Head of caudate nucleus (tissue), 42 donors: Measurements from ENCODE around the gene RPS6KC1.
"Not testable (repeated sequence)": the region's sequence is repeated elsewhere in the genome, so short reads cannot be mapped to it uniquely, and the experiment has no call there.

Source experiments
- DNase-seq, 42 donors: peaks; one replicate each; pipeline versions ENCODE4 v3.0.0 to v3.0.0-alpha.2; 2020 to 2021; ENCODE audit warnings: mixed read lengths in 7 of 42
- intact Hi-C: fragments of 100-400 bp; cut with DNase I; formaldehyde crosslinking; loops from one replicate; pipeline ENCODE4 v1.15.0; 2022

The RPS6KC1 gene, protein sequence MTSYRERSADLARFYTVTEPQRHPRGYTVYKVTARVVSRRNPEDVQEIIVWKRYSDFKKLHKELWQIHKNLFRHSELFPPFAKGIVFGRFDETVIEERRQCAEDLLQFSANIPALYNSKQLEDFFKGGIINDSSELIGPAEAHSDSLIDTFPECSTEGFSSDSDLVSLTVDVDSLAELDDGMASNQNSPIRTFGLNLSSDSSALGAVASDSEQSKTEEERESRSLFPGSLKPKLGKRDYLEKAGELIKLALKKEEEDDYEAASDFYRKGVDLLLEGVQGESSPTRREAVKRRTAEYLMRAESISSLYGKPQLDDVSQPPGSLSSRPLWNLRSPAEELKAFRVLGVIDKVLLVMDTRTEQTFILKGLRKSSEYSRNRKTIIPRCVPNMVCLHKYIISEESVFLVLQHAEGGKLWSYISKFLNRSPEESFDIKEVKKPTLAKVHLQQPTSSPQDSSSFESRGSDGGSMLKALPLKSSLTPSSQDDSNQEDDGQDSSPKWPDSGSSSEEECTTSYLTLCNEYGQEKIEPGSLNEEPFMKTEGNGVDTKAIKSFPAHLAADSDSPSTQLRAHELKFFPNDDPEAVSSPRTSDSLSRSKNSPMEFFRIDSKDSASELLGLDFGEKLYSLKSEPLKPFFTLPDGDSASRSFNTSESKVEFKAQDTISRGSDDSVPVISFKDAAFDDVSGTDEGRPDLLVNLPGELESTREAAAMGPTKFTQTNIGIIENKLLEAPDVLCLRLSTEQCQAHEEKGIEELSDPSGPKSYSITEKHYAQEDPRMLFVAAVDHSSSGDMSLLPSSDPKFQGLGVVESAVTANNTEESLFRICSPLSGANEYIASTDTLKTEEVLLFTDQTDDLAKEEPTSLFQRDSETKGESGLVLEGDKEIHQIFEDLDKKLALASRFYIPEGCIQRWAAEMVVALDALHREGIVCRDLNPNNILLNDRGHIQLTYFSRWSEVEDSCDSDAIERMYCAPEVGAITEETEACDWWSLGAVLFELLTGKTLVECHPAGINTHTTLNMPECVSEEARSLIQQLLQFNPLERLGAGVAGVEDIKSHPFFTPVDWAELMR

GRCh38 chr1:213051127-213051880, at the start of gene RPS6KC1:
Gene RPS6KC1, plus strand, starts transcription at chr1:213051241. Its CDS starts 164 bp downstream, at chr1:213051405.
- DNase-seq = peak; percentile 80 to 96 (median 91)
- intact Hi-C loops = loop anchor here (2.0 kb wide), 1 partner anchor 37 kb away; the partner anchor contains the start of gene ANGEL2

- intact Hi-C loops = no loop called here
These were observed 47.8 kb upstream of the RPS6KC1 start for GRCh38 chr1:213003256-213003655.

GRCh38 chr1:213008564-213008963, 42.5 kb upstream of the RPS6KC1 start:
- intact Hi-C loops = no loop called here
- DNase-seq = no peak

More at GRCh38 chr1:213003256-213003655, 47.8 kb upstream of the RPS6KC1 start:
- DNase-seq = no peak

GRCh38 chr1:213014642-213015041, 36.4 kb upstream of the RPS6KC1 start:
- DNase-seq = peak in 6 of 42 donors; percentile 7 to 47 (median 27)
- intact Hi-C loops = loop anchor here (2.0 kb wide), 1 partner anchor 36 kb away; the partner anchor contains the start of gene RPS6KC1

GRCh38 chr1:213015099-213016050, 35.7 kb upstream of the RPS6KC1 start, which contains the start of gene ANGEL2:
Gene ANGEL2, minus strand, starts transcription at chr1:213015867. Its CDS starts 196 bp downstream, at chr1:213015671.
- intact Hi-C loops = loop anchor here (2.0 kb wide), 1 partner anchor 35 kb away; the partner anchor contains the start of gene RPS6KC1
- peak; percentile 94 to 99 (median 98) for DNase-seq

DNA sequence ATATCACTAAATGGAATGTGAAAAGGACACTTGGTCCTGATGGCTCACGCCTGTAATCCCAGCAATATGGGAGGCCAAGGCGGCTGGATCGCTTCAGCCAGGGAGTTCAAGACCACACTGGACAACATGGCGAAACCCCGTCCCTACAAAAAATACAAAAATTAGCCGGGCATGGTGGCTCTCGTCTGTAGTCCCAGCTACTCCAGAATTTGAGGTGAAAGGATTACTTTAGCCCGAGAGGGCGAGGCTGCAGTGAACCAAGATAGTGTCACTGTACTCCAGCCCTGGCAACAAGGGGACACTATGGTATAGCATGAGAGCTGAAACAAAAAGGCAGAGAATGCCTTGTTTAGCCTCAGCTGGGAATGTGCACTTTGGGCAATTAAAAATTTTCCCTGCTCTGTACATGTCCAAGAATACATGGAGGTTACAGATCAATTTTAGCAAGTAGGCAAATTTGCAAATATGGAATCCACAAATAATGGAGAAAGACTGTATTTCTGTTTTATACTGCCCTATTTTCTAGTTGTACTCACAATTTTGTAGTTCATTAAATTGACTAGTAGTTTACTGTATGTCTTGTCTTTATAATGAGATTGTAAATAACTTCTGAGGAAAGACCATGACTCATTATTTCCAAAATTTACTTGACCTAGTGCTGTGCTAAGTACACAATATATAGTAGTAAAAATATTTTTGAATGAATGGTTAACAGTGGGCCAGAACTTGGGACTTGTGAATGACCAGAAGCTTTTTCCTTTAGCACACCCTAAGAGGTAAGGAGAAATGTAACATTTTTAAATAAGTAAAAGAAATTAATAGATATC, 33.4 kb upstream of the RPS6KC1 start:
- DNase-seq = no peak
- intact Hi-C loops = no loop called here

DNA sequence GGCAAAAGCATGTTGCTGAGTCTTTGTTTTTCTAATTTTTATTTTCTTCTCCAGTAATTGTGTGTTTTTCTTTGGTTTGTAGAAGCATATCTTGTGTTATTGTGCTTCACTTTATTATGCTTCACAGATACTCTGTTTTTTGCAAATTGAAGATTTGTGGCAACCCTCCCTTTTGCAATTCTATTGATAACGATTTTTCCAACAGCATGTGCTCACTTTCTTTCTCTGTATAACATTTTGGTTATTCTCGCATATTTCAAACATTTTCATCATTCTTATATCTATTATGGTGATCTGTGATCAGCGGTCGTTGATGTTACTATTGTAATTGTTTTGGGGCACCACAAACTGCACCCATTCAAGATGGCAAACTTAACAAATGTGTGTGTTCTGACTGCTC, 31.6 kb upstream of the RPS6KC1 start:
- intact Hi-C loops = no loop called here
- DNase-seq = no peak

DNA sequence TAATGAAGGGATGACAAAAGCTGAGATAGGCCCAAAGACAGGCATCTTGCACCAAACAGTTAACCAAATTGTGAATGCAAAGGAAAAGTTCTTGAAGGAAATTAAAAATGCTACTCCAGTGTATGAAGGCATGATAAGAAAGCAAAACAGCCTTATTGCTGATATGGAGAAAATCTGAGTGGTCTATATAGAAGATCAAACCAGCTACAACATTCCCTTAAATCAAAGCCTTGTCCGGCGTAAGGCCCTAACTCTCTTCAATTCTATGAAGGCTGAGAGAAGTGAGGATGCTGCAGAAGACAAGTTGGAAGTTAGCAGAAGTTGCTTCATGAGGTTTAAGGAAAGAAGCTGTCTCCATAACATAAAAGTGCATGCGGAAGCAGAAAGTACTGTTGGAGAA, 31.0 kb upstream of the RPS6KC1 start:
- no peak for DNase-seq
- intact Hi-C loops = no loop called here

GRCh38 chr1:213027024-213027423, 24.0 kb upstream of the RPS6KC1 start:
- DNase-seq, intact Hi-C loops: not testable (repeated sequence)

GRCh38 chr1:213032651-213033050, 18.4 kb upstream of the RPS6KC1 start:
- intact Hi-C loops = no loop called here
- DNase-seq = no peak

GRCh38 chr1:213034713-213035112, 16.3 kb upstream of the RPS6KC1 start:
- no peak for DNase-seq
- intact Hi-C loops = no loop called here

- intact Hi-C loops = no loop called here
- peak in 5 of 42 donors; percentile 10 to 55 (median 18) for DNase-seq
These were observed 15.5 kb upstream of the RPS6KC1 start for GRCh38 chr1:213035573-213035972.

- intact Hi-C loops = no loop called here
- DNase-seq = no peak
These were observed 9.6 kb upstream of the RPS6KC1 start for GRCh38 chr1:213041443-213041842.

- intact Hi-C loops, DNase-seq: not testable (repeated sequence)
These were observed 5.5 kb upstream of the RPS6KC1 start for GRCh38 chr1:213045321-213046226.

DNA sequence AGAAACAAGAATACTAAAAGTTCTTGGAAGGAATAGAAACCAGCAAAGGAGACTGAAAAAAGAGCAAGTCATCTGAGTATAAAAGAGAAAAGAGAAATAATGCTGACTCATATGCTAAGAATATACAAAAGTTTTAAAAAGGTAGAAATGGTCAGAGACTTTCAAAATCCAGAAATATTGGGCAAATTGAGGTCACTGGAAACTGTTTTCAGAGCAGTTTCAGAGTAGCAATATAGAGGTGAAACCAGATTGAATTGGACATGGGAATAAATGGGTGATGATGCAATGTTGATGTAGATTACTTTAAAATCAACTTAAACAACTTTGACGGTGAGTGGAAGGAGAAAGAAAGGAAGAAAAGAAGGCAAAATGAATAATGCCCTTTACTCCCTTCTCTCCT, 1.8 kb upstream of the RPS6KC1 start:
- intact Hi-C loops = no loop called here
- no peak for DNase-seq
